Transverse colon (tissue), 3 donors: ENCODE results near the gene FGF7.

Experiments
- POLR2A ChIP-seq: fragments of 450-650 bp; IDR thresholded peaks from one replicate; pipeline ENCODE4 v1.6.1; 2016; ENCODE audit warnings: antibody characterized with exemption, mild to moderate bottlenecking, moderate library complexity
- TF ChIP-seq, protein P1 (sequence below), 5 experiments: fragments of 200-600 bp in 3 of 5; fragments of 450-650 bp in 2 of 5; sonication (generic) in 3 of 5; IDR thresholded peaks; 1 replicate in 2 of 5; 2 replicates in 3 of 5; pipeline ENCODE4 v1.5.1; 2016 to 2017; ENCODE audit warnings: antibody characterized with exemption in 5 of 5, inconsistent platforms in 3 of 5, mild to moderate bottlenecking in 2 of 5, moderate library complexity in 1 of 5

DNA sequence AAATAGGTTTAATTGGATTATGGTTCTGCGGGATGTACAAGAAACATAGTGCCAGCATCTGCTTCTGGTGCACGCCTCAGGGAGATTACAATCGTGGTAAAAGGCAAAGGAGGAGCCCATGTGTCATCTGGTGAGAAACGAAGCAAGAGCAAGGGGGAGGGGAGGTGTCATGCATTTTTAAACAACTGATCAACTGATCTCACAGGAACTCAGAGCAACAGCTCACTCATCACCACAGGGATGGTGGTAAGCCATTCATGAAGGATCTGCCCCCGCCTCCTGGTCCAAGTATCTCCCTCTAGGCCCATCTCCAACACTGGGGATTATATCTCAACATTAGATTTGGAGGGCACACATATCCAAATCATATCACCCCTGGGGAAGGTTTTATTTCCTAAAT is 42.1 kb upstream of the FGF7 start:
- TF ChIP-seq, protein P1, sequence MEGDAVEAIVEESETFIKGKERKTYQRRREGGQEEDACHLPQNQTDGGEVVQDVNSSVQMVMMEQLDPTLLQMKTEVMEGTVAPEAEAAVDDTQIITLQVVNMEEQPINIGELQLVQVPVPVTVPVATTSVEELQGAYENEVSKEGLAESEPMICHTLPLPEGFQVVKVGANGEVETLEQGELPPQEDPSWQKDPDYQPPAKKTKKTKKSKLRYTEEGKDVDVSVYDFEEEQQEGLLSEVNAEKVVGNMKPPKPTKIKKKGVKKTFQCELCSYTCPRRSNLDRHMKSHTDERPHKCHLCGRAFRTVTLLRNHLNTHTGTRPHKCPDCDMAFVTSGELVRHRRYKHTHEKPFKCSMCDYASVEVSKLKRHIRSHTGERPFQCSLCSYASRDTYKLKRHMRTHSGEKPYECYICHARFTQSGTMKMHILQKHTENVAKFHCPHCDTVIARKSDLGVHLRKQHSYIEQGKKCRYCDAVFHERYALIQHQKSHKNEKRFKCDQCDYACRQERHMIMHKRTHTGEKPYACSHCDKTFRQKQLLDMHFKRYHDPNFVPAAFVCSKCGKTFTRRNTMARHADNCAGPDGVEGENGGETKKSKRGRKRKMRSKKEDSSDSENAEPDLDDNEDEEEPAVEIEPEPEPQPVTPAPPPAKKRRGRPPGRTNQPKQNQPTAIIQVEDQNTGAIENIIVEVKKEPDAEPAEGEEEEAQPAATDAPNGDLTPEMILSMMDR (IDR thresholded peaks at IDR 0.05) = no peak
- TF ChIP-seq POLR2A = no peak
